SK-N-SH (cell line): ENCODE data around the gene SLC66A2. TPM values are rescaled to one million over a fixed set of nuclear protein-coding genes. Genes with fewer than 3 reads are reported as not detected.

Source experiments
- CTCF ChIA-PET: fragments of 300-600, 350-600 bp; formaldehyde crosslinking; extraction: SDS; loops from one replicate; lab custom pipeline; 2021; lab: Yijun Ruan, JAX
- POLR2A ChIA-PET: fragments of 350-600 bp; sonication (Branson Sonifier 250); formaldehyde crosslinking; extraction: SDS; loops from one replicate; lab custom pipeline; 2020; ENCODE audit warnings: antibody characterized with exemption, inconsistent platforms; lab: Yijun Ruan, JAX
- DNase-seq: peaks from one replicate; pipeline ENCODE4 v3.0.0; 2012
- H2AFZ ChIP-seq: fragments of 200-600 bp; sonication (generic); 2 replicates; pipeline ENCODE4 v1.8.1; 2016; ENCODE audit warnings: antibody characterized with exemption, mild to moderate bottlenecking, low read depth
- H3F3A ChIP-seq: fragments of 200-600 bp; sonication (generic); replicated peaks from 2 replicates; pipeline ENCODE3; 2016; ENCODE audit warnings: antibody characterized with exemption, mild to moderate bottlenecking; ENCODE audit not compliant: insufficient read depth
- H3K27ac ChIP-seq, 2 experiments: fragments of 200-500 bp in 1 of 2; fragments of 200-600 bp in 1 of 2; sonication (Bioruptor generic) in 1 of 2; sonication (generic), shearing (Covaris generic) in 1 of 2; 2 replicates each; pipeline versions ENCODE4 v1.5.1 to v1.6.1; 2014 to 2016; ENCODE audit warnings: low read depth in 2 of 2, inconsistent platforms in 1 of 2, low read length in 1 of 2, mild to moderate bottlenecking in 1 of 2, mixed read lengths in 1 of 2
- H3K27me3 ChIP-seq: fragments of 200-600 bp; sonication (generic), shearing (Covaris generic); 2 replicates; pipeline ENCODE4 v1.6.1; 2016; ENCODE audit warnings: mixed run types; ENCODE audit not compliant: insufficient read depth
- H3K36me3 ChIP-seq, 2 experiments: fragments of 200-500 bp in 1 of 2; fragments of 200-600 bp in 1 of 2; sonication (Bioruptor generic) in 1 of 2; sonication (generic) in 1 of 2; replicated peaks in 1 of 2; 2 replicates each; pipeline versions ENCODE3 to v1.5.1; 2014 to 2016; ENCODE audit warnings: low read length in 1 of 2, mild to moderate bottlenecking in 1 of 2; ENCODE audit not compliant: insufficient read depth in 2 of 2, control insufficient read depth in 1 of 2
- H3K4me1 ChIP-seq, 2 experiments: fragments of 200-500 bp in 1 of 2; fragments of 200-600 bp in 1 of 2; sonication (Bioruptor generic) in 1 of 2; sonication (generic), shearing (Covaris generic) in 1 of 2; 2 replicates each; pipeline versions ENCODE4 v1.5.1 to v1.6.1; 2014 to 2016; ENCODE audit warnings: low read depth in 1 of 2, low read length in 1 of 2, mixed run types in 1 of 2; ENCODE audit not compliant: insufficient read depth in 2 of 2, control insufficient read depth in 1 of 2
- H3K4me2 ChIP-seq: fragments of 200-600 bp; sonication (generic), shearing (Covaris generic); 2 replicates; pipeline ENCODE4 v1.6.1; 2017; ENCODE audit warnings: mixed run types
- H3K4me3 ChIP-seq, 2 experiments: fragments of 200-500 bp in 1 of 2; fragments of 200-600 bp in 1 of 2; sonication (Bioruptor generic) in 1 of 2; sonication (generic), shearing (Covaris generic) in 1 of 2; 2 replicates each; pipeline versions ENCODE4 v1.5.1 to v1.8.1; 2014 to 2016; ENCODE audit warnings: low read depth in 2 of 2, inconsistent platforms in 1 of 2, low read length in 1 of 2, mild to moderate bottlenecking in 1 of 2, mixed read lengths in 1 of 2, moderate library complexity in 1 of 2
- H3K79me2 ChIP-seq: fragments of 200-600 bp; sonication (generic); 2 replicates; pipeline ENCODE4 v1.8.1; 2017; ENCODE audit warnings: mild to moderate bottlenecking; ENCODE audit not compliant: insufficient read depth
- H3K9ac ChIP-seq: fragments of 200-600 bp; sonication (generic); 2 replicates; pipeline ENCODE4 v1.6.1; 2017; ENCODE audit warnings: mixed run types
- H3K9me2 ChIP-seq: fragments of 200-600 bp; sonication (generic); 2 replicates; pipeline ENCODE4 v1.6.1; 2017; ENCODE audit warnings: mixed run types
- H3K9me3 ChIP-seq: fragments of 200-600 bp; sonication (generic); 2 replicates; pipeline ENCODE4 v1.6.1; 2017; ENCODE audit warnings: mixed run types, mild to moderate bottlenecking, moderate library complexity
- H4K20me1 ChIP-seq: fragments of 200-600 bp; sonication (generic); 2 replicates; pipeline ENCODE4 v1.6.1; 2017; ENCODE audit warnings: mild to moderate bottlenecking, mixed run types; ENCODE audit not compliant: insufficient read depth
- CHD2 ChIP-seq: fragments of 150-350 bp; IDR thresholded peaks from 2 replicates; pipeline ENCODE4 v1.6.1; 2018; ENCODE audit warnings: low read length; ENCODE audit not compliant: partially characterized antibody
- CTCF ChIP-seq: fragments of 200-600 bp; sonication (generic); IDR thresholded peaks from 2 replicates; pipeline ENCODE4 v1.6.1; 2017; ENCODE audit warnings: antibody characterized with exemption, mild to moderate bottlenecking, moderate library complexity
- EP300 ChIP-seq, 2 experiments: IDR thresholded peaks; 2 replicates each; pipeline versions ENCODE4 v1.4.0 to v1.6.1; 2012; ENCODE audit warnings: borderline replicate concordance in 1 of 2, low read depth in 1 of 2, low read length in 1 of 2
- EZH2phosphoT487 ChIP-seq: fragments of 200-600 bp; sonication (generic); IDR thresholded peaks from 2 replicates; pipeline ENCODE4 v1.6.1; 2017; ENCODE audit warnings: low read depth, mixed run types, mild to moderate bottlenecking, antibody characterized with exemption, moderate library complexity, borderline replicate concordance
- FOXJ3 ChIP-seq: sonication (generic); formaldehyde crosslinking; IDR thresholded peaks from 2 replicates; pipeline ENCODE4 v1.5.1; 2020; ENCODE audit warnings: mild to moderate bottlenecking, missing genetic modification reagents
- JUND ChIP-seq: IDR thresholded peaks from 2 replicates; pipeline ENCODE4 v1.4.0; 2012
- MAX ChIP-seq: IDR thresholded peaks from 2 replicates; pipeline ENCODE4 v1.4.0; 2012; ENCODE audit warnings: low read depth
- MEF2A ChIP-seq: IDR thresholded peaks from 2 replicates; pipeline ENCODE4 v1.4.0; 2012; ENCODE audit warnings: low read depth, borderline replicate concordance
- MXI1 ChIP-seq: IDR thresholded peaks from 2 replicates; pipeline ENCODE4 v1.6.1; 2012; ENCODE audit warnings: mild to moderate bottlenecking, low read depth, low read length, improper control_type of control experiment
- NRF1 ChIP-seq: IDR thresholded peaks from 2 replicates; pipeline ENCODE4 v1.6.1; 2012; ENCODE audit warnings: low read depth, mild to moderate bottlenecking, low read length
- RCOR1 ChIP-seq: fragments of 150-350 bp; IDR thresholded peaks from 2 replicates; pipeline ENCODE4 v1.6.1; 2017; ENCODE audit warnings: antibody characterized with exemption, low read length
- SIN3A ChIP-seq: IDR thresholded peaks from 2 replicates; pipeline ENCODE4 v1.6.1; 2012; ENCODE audit warnings: low read depth, mild to moderate bottlenecking, low read length, moderate library complexity, borderline replicate concordance
- SMC3 ChIP-seq: IDR thresholded peaks from 2 replicates; pipeline ENCODE4 v1.6.1; 2012; ENCODE audit warnings: low read depth, low read length, improper control_type of control experiment
- TAF1 ChIP-seq: IDR thresholded peaks from 2 replicates; pipeline ENCODE4 v1.6.1; 2012; ENCODE audit warnings: low read depth, mild to moderate bottlenecking, low read length, moderate library complexity, borderline replicate concordance
- USF1 ChIP-seq: IDR thresholded peaks from 2 replicates; pipeline ENCODE4 v1.4.0; 2012; ENCODE audit warnings: low read depth, borderline replicate concordance
- USF2 ChIP-seq: fragments of 150-350 bp; IDR thresholded peaks from 2 replicates; pipeline ENCODE4 v1.6.1; 2017; ENCODE audit warnings: antibody characterized with exemption, low read length, low read depth, borderline replicate concordance
- YY1 ChIP-seq: IDR thresholded peaks from 2 replicates; pipeline ENCODE4 v1.4.0; 2012; ENCODE audit warnings: low read depth, mild to moderate bottlenecking
- ZBTB33 ChIP-seq: IDR thresholded peaks from 2 replicates; pipeline ENCODE4 v1.4.0; 2012; ENCODE audit warnings: low read depth, borderline replicate concordance
- WGBS: methylation state at CpG from one replicate; pipeline ENCODE4 v1.1.6; 2017; ENCODE audit warnings: low lambda C conversion rate; 5-methylcytosine and 5-hydroxymethylcytosine counted together
- polyA plus RNA-seq, 3 experiments: library from polyadenylated mRNA; depleted of rRNA; stranded (reverse); fragments of >200 nt; gene quantifications; 2 replicates each; pipeline ENCODE4 v1.2.3, GENCODE V29; 2012

The SLC66A2 gene
- 14.5 and 14.9 TPM in 2 replicates for polyA plus RNA-seq (2012; rRNA removed)
- polyA plus RNA-seq (2012; cell fraction: cytosol; rRNA removed), result 6.8 and 12.3 TPM in 2 replicates
- 16.8 and 17.5 TPM in 2 replicates for polyA plus RNA-seq (2012; cell fraction: nucleus; rRNA removed)

GRCh38 chr18:79951545-79952455, at the start of gene SLC66A2:
Gene SLC66A2 (minus strand): TSS chr18:79951653. CDS start chr18:79950926, 727 bp downstream.
- Histone ChIP-seq H2AFZ (peak within 1 kb of the TSS; percentile 96), H3K27me3 (no peaks in the 10 kb centered on the region), H4K20me1 (peaks cover 13% of the 10 kb centered on the region; the same call in 1 of the 2 replicates), H3F3A (no peaks in the 10 kb centered on the region), H3K4me1 (peaks cover 4 to 5% of the 10 kb centered on the region in 2 experiments; a peak in 1 of 4 replicates), H3K9me3 (no peaks in the 10 kb centered on the region), H3K79me2 (peaks cover 33% of the 10 kb centered on the region), H3K27ac (no peak within 1 kb of the TSS; a peak in 1 of 4 replicates), H3K9ac (peak within 1 kb of the TSS; percentile 64), H3K4me3 (peak within 1 kb of the TSS; percentile 67 to 77), H3K4me2 (peak within 1 kb of the TSS; percentile 96), H3K36me3 (peaks cover 0 to 3% of the 10 kb centered on the region in 2 experiments), H3K9me2 (no peaks in the 10 kb centered on the region)
- POLR2A ChIA-PET, result interaction anchor here (1.1 kb wide), 1 partner anchor 37 kb away, joined by 4 read pairs; no protein-coding TSS in a partner anchor
- TF ChIP-seq SMC3 (no peak), NRF1 (peak; percentile 54), MAX (0 out of 2 replicates have a peak, but pooled peaks have one; percentile 4), USF2 (no peak), YY1 (no peak), EZH2phosphoT487 (no peak), CTCF (peak; percentile 23; the same call in 1 of the 2 replicates), TAF1 (0 out of 2 replicates have a peak, but pooled peaks have one; percentile 20), JUND (no peak)
- CTCF ChIA-PET, result interaction anchor here (1.0 kb wide), 1 partner anchor 83 kb away, joined by 3 read pairs; no protein-coding TSS in a partner anchor
- DNase-seq, result peak; percentile 97
- 3% methylated on average over 29 of the region's 126 CpGs for WGBS

- Histone ChIP-seq H3K9ac (no peak overlapping the region), H3K9me3 (no peaks in the 10 kb centered on the region), H3K9me2 (no peaks in the 10 kb centered on the region), H3K4me2 (no peak overlapping the region), H2AFZ (no peak overlapping the region), H3K79me2 (no peaks in the 10 kb centered on the region), H3K36me3 (no peaks in the 10 kb centered on the region), H3K4me1 (no peaks in the 10 kb centered on the region), H3F3A (no peaks in the 10 kb centered on the region), H3K4me3 (no peak overlapping the region), H4K20me1 (no peaks in the 10 kb centered on the region), H3K27me3 (no peaks in the 10 kb centered on the region), H3K27ac (no peak overlapping the region)
- ChIA-PET POLR2A (no interaction called here), CTCF (no interaction called here)
- WGBS, result 28% methylated on average over 3 of the region's 3 CpGs
- no peak for DNase-seq
- TF ChIP-seq USF2 (no peak), JUND (no peak), USF1 (no peak), SIN3A (no peak), MEF2A (no peak), FOXJ3 (CRISPR knock-in tag) (no peak), ZBTB33 (no peak), EP300 (IDR thresholded peaks at IDR 0.05; ENCODE audit: borderline replicate concordance in 1 of 2, low read depth in 1 of 2, low read length in 1 of 2) (no peak), CHD2 (no peak), MXI1 (no peak), RCOR1 (no peak)
Observed at GRCh38 chr18:80000877-80001276, 49.4 kb upstream of the SLC66A2 start.
